GM12878 (cell line): ENCODE data around the gene GABBR1. TPM values are rescaled to one million over a fixed set of nuclear protein-coding genes. Genes with fewer than 3 reads are reported as not detected.

ENCODE experiments used
- ATAC-seq: fragments of 200-7000 bp; cut with Tn5 transposase; 3 replicates; pipeline ENCODE4 v1.9.1; 2020; ENCODE audit warnings: mild to moderate bottlenecking, moderate library complexity
- BruUV-seq: library from RNA; stranded (reverse); fragments of 400-500 nt; replicated peaks from 2 replicates; lab custom pipeline; 2021; lab: Mats Ljungman, UMichigan
- CTCF ChIA-PET: fragments of 300-600 bp; sonication (Branson Sonifier 250); formaldehyde crosslinking; extraction: SDS; loops from one replicate; lab custom pipeline; 2021; ENCODE audit warnings: inconsistent platforms; lab: Yijun Ruan, JAX
- POLR2A ChIA-PET: fragments of 350-600 bp; formaldehyde crosslinking; extraction: SDS; loops from one replicate; lab custom pipeline; 2021; ENCODE audit warnings: inconsistent platforms; lab: Charles Lee
- RAD21 ChIA-PET: fragments of 300-600 bp; sonication (Branson Sonifier 250); formaldehyde crosslinking; loops from one replicate; lab custom pipeline; 2023; ENCODE audit warnings: antibody characterized with exemption; ENCODE audit not compliant: unreplicated experiment; lab: Charles Lee
- SMC1A ChIA-PET: fragments of 300-600 bp; sonication (Branson Sonifier 250); formaldehyde crosslinking; loops from one replicate; lab custom pipeline; 2023; ENCODE audit not compliant: unreplicated experiment, uncharacterized antibody; lab: Charles Lee
- DNase-seq: peaks from one replicate; pipeline ENCODE4 v3.0.0-alpha.2; 2011; ENCODE audit warnings: low read depth, low spot score
- FAIRE-seq: peaks from 3 replicates; lab custom pipeline; 2011; peaks lifted over from hg19 to GRCh38; lab: Jason Lieb, UNC
- H2AFZ ChIP-seq: 2 replicates; pipeline ENCODE4 v1.6.0; 2011; ENCODE audit warnings: low read depth, low read length, control low read depth; ENCODE audit not compliant: control insufficient read depth
- H3K27ac ChIP-seq: 2 replicates; pipeline ENCODE4 v1.5.1; 2011; ENCODE audit warnings: control low read depth; ENCODE audit not compliant: control insufficient read depth, insufficient read depth
- H3K27me3 ChIP-seq, 2 experiments: replicated peaks in 1 of 2; 2 replicates each; pipeline versions ENCODE4 v1.6.0 to v1.6.1; 2011; ENCODE audit warnings: low read length in 1 of 2; ENCODE audit not compliant: control insufficient read depth in 2 of 2, insufficient read depth in 2 of 2
- H3K36me3 ChIP-seq, 2 experiments: 2 replicates each; pipeline ENCODE4 v1.5.1; 2011; ENCODE audit warnings: low read length in 1 of 2; ENCODE audit not compliant: control insufficient read depth in 2 of 2, insufficient read depth in 2 of 2
- H3K4me1 ChIP-seq: 2 replicates; pipeline ENCODE4 v1.6.1; 2011; ENCODE audit warnings: mild to moderate bottlenecking, low read length, moderate library complexity, mixed read lengths; ENCODE audit not compliant: control insufficient read depth, insufficient read depth
- H3K4me2 ChIP-seq: 2 replicates; pipeline ENCODE4 v1.6.0; 2011; ENCODE audit warnings: control low read depth; ENCODE audit not compliant: control insufficient read depth, insufficient read depth
- H3K4me3 ChIP-seq: fragments of 200-600 bp; sonication (generic); 2 replicates; pipeline ENCODE4 v1.5.1; 2016
- H3K79me2 ChIP-seq: 2 replicates; pipeline ENCODE4 v1.6.0; 2011; ENCODE audit warnings: low read length; ENCODE audit not compliant: control insufficient read depth, insufficient read depth
- H3K9ac ChIP-seq: 2 replicates; pipeline ENCODE4 v1.8.0; 2011; ENCODE audit warnings: low read length, control low read depth, mixed read lengths; ENCODE audit not compliant: control insufficient read depth, insufficient read depth
- H3K9me3 ChIP-seq: replicated peaks from 3 replicates; pipeline ENCODE4 v1.5.1; 2011; ENCODE audit warnings: mild to moderate bottlenecking, low read length; ENCODE audit not compliant: control insufficient read depth, insufficient read depth
- H4K20me1 ChIP-seq: 2 replicates; pipeline ENCODE4 v1.6.0; 2011; ENCODE audit not compliant: control insufficient read depth, insufficient read depth
- BACH1 ChIP-seq: fragments of 450-650 bp; IDR thresholded peaks from 2 replicates; pipeline ENCODE4 v1.6.1; 2017; ENCODE audit warnings: mild to moderate bottlenecking, borderline replicate concordance
- BRCA1 ChIP-seq: IDR thresholded peaks from 2 replicates; pipeline ENCODE4 v1.6.1; 2011; ENCODE audit warnings: low read depth, low read length, improper control_type of control experiment
- CBX5 ChIP-seq: sonication (generic); IDR thresholded peaks from 2 replicates; pipeline ENCODE4 v1.6.1; 2016; ENCODE audit warnings: low read depth, moderate library complexity, mild to moderate bottlenecking, inconsistent platforms
- CHD1 ChIP-seq: IDR thresholded peaks from 2 replicates; pipeline ENCODE4 v1.6.1; 2012; ENCODE audit warnings: low read depth, low read length, improper control_type of control experiment
- HDAC2 ChIP-seq: fragments of 200-600 bp; sonication (generic); IDR thresholded peaks from 2 replicates; pipeline ENCODE4 v1.6.1; 2017
- JUND ChIP-seq: IDR thresholded peaks from 2 replicates; pipeline ENCODE4 v1.6.1; 2012; ENCODE audit warnings: low read depth, mild to moderate bottlenecking, low read length, improper control_type of control experiment, moderate library complexity
- KLF5 ChIP-seq: fragments of 450-650 bp; IDR thresholded peaks from 2 replicates; pipeline ENCODE4 v1.6.1; 2014; ENCODE audit warnings: mild to moderate bottlenecking; ENCODE audit not compliant: partially characterized antibody
- MEF2B ChIP-seq: fragments of 450-650 bp; IDR thresholded peaks from 2 replicates; pipeline ENCODE4 v1.6.1; 2018; ENCODE audit warnings: mild to moderate bottlenecking, moderate library complexity; ENCODE audit not compliant: partially characterized antibody, poor library complexity, severe bottlenecking
- MTA3 ChIP-seq: IDR thresholded peaks from 2 replicates; pipeline ENCODE4 v1.6.1; 2012; ENCODE audit warnings: low read length, inconsistent platforms, borderline replicate concordance
- MYC ChIP-seq: IDR thresholded peaks from 2 replicates; pipeline ENCODE4 v1.6.1; 2011; ENCODE audit warnings: mild to moderate bottlenecking, low read length, moderate library complexity, inconsistent platforms; ENCODE audit not compliant: insufficient read depth, insufficient replicate concordance, insufficient read length, severe bottlenecking
- RBBP5 ChIP-seq: fragments of 200-600 bp; sonication (generic); conservative IDR thresholded peaks from 2 replicates; pipeline ENCODE4 v1.6.1; 2016
- SMAD1 ChIP-seq: fragments of 450-650 bp; IDR thresholded peaks from 2 replicates; pipeline ENCODE4 v1.6.1; 2018; ENCODE audit warnings: mild to moderate bottlenecking, low read depth; ENCODE audit not compliant: partially characterized antibody
- SREBF1 ChIP-seq: IDR thresholded peaks from 2 replicates; pipeline ENCODE4 v1.6.1; 2012; ENCODE audit warnings: mild to moderate bottlenecking, low read length
- TARDBP ChIP-seq: IDR thresholded peaks from 2 replicates; pipeline ENCODE4 v1.6.1; 2016; ENCODE audit warnings: borderline replicate concordance
- WGBS: methylation state at CpG from one replicate; pipeline ENCODE4 v1.1.6; 2016; ENCODE audit warnings: low lambda C conversion rate; ENCODE audit not compliant: insufficient replicate concordance, insufficient coverage; ENCODE audit errors: missing lambda C conversion rate; 5-methylcytosine and 5-hydroxymethylcytosine counted together
- in situ Hi-C: fragments of 300-500 bp; cut with MboI; formaldehyde crosslinking; loops from 9 replicates; pipeline ENCODE4 v1.14.3; 2018; ENCODE audit warnings: mixed read lengths
- intact Hi-C: fragments of 100-400 bp; cut with micrococcal nuclease; formaldehyde crosslinking; loops from one replicate; pipeline ENCODE4 v1.14.2; 2022; ENCODE audit not compliant: unreplicated experiment
- polyA plus RNA-seq, 11 experiments: library from polyadenylated mRNA; depleted of rRNA in 4 of 11; unstranded in 6 of 11; stranded (reverse) in 5 of 11; fragments of >200 nt; fragmentation: Nextera tagmentation in 4 of 11; fragmentation: Illumina TruSeq in 1 of 11; extraction: Ambion mirVana in 4 of 11; extraction: Trizol in 1 of 11; gene quantifications; 1 replicate in 1 of 11; 2 replicates in 10 of 11; pipeline versions ENCODE4 v1.2.1 to v1.2.3, GENCODE V29; 2011 to 2016; ENCODE audit warnings: inconsistent platforms in 2 of 11, missing spikeins in 2 of 11, low read depth in 1 of 11
- total RNA-seq, 4 experiments: library from RNA; depleted of rRNA in 3 of 4; stranded (reverse); fragments of >200 nt in 3 of 4; fragmentation: Illumina TruSeq in 1 of 4; extraction: Trizol in 1 of 4; gene quantifications; 2 replicates each; pipeline versions ENCODE4 v1.2.1 to v1.2.3, GENCODE V29; 2013 to 2021
- TF ChIP-seq, protein P1 (sequence below): fragments of 450-650 bp; IDR thresholded peaks from 2 replicates; pipeline ENCODE4 v1.6.1; 2017; ENCODE audit warnings: mild to moderate bottlenecking, moderate library complexity
- TF ChIP-seq, protein P2 (sequence below): fragments of 450-650 bp; formaldehyde crosslinking; IDR thresholded peaks from 2 replicates; pipeline ENCODE4 v1.5.0; 2022; ENCODE audit warnings: mild to moderate bottlenecking, missing genetic modification characterization
- TF ChIP-seq, protein P3 (sequence below): fragments of 450-650 bp; IDR thresholded peaks from 2 replicates; pipeline ENCODE4 v1.6.1; 2016; ENCODE audit warnings: mild to moderate bottlenecking

GABBR1 gene
- total and polyA plus RNA-seq, 10 of the 15 experiments (the other 5 are each of a cell fraction or from before 2014, with no cell fraction given): 0.11 to 5.2 (median 1.0) TPM

DNA sequence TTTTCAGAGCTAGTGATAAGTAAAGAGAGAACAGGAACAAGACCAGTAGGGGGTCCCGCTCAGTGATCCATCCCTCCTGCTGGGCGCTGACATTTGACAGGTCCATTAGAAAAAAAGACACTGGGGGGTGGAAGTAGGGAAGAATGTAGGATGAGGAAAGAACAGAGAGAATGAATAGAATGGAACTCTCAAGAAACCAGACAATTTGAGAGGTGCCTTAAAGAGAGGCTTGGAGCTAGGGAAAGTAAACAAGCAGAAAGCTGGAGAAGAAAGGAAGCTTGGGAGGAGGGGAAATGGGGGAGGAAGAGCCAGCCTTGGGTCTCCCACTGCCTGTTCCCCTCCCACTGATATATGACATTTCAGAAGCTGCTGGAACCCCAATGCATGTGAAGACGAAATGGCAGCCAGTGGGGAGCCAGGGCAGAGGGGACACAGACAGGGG, 8.4 kb downstream of the GABBR1 start:
- no peak for FAIRE-seq
- RAD21 ChIA-PET: interaction anchor here (1.1 kb wide), 1 partner anchor 13 kb away, joined by 3 read pairs; no protein-coding TSS in a partner anchor
- no peaks in the 10 kb centered on the region for H3K36me3 ChIP-seq
- TF ChIP-seq BRCA1 (no peak), MYC (no peak), JUND (no peak), MTA3 (no peak), TARDBP (no peak), CHD1 (no peak), KLF5 (no peak), SREBF1 (no peak), MEF2B (no peak), RBBP5 (no peak), CBX5 (no peak), HDAC2 (no peak), BACH1 (no peak), SMAD1 (no peak)
- TF ChIP-seq, protein P1, sequence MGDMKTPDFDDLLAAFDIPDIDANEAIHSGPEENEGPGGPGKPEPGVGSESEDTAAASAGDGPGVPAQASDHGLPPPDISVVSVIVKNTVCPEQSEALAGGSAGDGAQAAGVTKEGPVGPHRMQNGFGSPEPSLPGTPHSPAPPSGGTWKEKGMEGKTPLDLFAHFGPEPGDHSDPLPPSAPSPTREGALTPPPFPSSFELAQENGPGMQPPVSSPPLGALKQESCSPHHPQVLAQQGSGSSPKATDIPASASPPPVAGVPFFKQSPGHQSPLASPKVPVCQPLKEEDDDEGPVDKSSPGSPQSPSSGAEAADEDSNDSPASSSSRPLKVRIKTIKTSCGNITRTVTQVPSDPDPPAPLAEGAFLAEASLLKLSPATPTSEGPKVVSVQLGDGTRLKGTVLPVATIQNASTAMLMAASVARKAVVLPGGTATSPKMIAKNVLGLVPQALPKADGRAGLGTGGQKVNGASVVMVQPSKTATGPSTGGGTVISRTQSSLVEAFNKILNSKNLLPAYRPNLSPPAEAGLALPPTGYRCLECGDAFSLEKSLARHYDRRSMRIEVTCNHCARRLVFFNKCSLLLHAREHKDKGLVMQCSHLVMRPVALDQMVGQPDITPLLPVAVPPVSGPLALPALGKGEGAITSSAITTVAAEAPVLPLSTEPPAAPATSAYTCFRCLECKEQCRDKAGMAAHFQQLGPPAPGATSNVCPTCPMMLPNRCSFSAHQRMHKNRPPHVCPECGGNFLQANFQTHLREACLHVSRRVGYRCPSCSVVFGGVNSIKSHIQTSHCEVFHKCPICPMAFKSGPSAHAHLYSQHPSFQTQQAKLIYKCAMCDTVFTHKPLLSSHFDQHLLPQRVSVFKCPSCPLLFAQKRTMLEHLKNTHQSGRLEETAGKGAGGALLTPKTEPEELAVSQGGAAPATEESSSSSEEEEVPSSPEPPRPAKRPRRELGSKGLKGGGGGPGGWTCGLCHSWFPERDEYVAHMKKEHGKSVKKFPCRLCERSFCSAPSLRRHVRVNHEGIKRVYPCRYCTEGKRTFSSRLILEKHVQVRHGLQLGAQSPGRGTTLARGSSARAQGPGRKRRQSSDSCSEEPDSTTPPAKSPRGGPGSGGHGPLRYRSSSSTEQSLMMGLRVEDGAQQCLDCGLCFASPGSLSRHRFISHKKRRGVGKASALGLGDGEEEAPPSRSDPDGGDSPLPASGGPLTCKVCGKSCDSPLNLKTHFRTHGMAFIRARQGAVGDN: no peak
- TF ChIP-seq, protein P2, sequence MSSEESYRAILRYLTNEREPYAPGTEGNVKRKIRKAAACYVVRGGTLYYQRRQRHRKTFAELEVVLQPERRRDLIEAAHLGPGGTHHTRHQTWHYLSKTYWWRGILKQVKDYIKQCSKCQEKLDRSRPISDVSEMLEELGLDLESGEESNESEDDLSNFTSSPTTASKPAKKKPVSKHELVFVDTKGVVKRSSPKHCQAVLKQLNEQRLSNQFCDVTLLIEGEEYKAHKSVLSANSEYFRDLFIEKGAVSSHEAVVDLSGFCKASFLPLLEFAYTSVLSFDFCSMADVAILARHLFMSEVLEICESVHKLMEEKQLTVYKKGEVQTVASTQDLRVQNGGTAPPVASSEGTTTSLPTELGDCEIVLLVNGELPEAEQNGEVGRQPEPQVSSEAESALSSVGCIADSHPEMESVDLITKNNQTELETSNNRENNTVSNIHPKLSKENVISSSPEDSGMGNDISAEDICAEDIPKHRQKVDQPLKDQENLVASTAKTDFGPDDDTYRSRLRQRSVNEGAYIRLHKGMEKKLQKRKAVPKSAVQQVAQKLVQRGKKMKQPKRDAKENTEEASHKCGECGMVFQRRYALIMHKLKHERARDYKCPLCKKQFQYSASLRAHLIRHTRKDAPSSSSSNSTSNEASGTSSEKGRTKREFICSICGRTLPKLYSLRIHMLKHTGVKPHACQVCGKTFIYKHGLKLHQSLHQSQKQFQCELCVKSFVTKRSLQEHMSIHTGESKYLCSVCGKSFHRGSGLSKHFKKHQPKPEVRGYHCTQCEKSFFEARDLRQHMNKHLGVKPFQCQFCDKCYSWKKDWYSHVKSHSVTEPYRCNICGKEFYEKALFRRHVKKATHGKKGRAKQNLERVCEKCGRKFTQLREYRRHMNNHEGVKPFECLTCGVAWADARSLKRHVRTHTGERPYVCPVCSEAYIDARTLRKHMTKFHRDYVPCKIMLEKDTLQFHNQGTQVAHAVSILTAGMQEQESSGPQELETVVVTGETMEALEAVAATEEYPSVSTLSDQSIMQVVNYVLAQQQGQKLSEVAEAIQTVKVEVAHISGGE (CRISPR knock-in tag): no peak
- TF ChIP-seq, protein P3, sequence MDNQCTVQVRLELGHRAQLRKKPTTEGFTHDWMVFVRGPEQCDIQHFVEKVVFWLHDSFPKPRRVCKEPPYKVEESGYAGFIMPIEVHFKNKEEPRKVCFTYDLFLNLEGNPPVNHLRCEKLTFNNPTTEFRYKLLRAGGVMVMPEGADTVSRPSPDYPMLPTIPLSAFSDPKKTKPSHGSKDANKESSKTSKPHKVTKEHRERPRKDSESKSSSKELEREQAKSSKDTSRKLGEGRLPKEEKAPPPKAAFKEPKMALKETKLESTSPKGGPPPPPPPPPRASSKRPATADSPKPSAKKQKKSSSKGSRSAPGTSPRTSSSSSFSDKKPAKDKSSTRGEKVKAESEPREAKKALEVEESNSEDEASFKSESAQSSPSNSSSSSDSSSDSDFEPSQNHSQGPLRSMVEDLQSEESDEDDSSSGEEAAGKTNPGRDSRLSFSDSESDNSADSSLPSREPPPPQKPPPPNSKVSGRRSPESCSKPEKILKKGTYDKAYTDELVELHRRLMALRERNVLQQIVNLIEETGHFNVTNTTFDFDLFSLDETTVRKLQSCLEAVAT: no peak

More for the DNA sequence above, 8.4 kb downstream of the GABBR1 start:
- Histone ChIP-seq H4K20me1 (no peaks in the 10 kb centered on the region), H3K9ac (no peak overlapping the region), H3K27me3 (no peaks in the 10 kb centered on the region), H3K4me2 (no peak overlapping the region), H3K79me2 (no peaks in the 10 kb centered on the region), H2AFZ (no peak overlapping the region), H3K4me3 (no peak overlapping the region), H3K9me3 (no peaks in the 10 kb centered on the region), H3K4me1 (peaks cover 6% of the 10 kb centered on the region; the same call in 1 of the 2 replicates), H3K27ac (no peak overlapping the region)
- SMC1A ChIA-PET: interaction anchor here (1.0 kb wide), 1 partner anchor 30 kb away, joined by 5 read pairs; no protein-coding TSS in a partner anchor
- intact Hi-C loops (no loop called here), in situ Hi-C loops (no loop called here)
- POLR2A ChIA-PET: no interaction called here
- ATAC-seq (no peak), DNase-seq (no peak)
- 39% methylated on average over 3 of the region's 3 CpGs for WGBS
- BruUV-seq: no TSS peak
- CTCF ChIA-PET: interaction anchor here (0.6 to 1.7 kb wide), 2 partner anchors 26 to 40 kb away, joined by 3 to 9 read pairs; no protein-coding TSS in a partner anchor
